Right lung (tissue), 5 donors: ENCODE results near the gene CYFIP1. TPM values are rescaled to one million over a fixed set of nuclear protein-coding genes. Genes with fewer than 3 reads are reported as not detected.

ENCODE experiments used
- DNase-seq, 2 donors: peaks; one replicate each; pipeline ENCODE4 v3.0.0-alpha.2; 2013
- polyA plus RNA-seq, 5 donors: library from polyadenylated mRNA; unstranded; fragments of 120-200 nt; gene quantifications; one replicate each; pipeline versions ENCODE4 v1.2.1 to v1.2.3, GENCODE V29; 2013; ENCODE audit warnings: inconsistent platforms in 1 of 5, low replicate concordance in 1 of 5; ENCODE audit not compliant: insufficient read length in 5 of 5, insufficient read depth in 1 of 5

CYFIP1 gene
- polyA plus RNA-seq, 5 donors, result 78.9 to 92.3 (median 87.5) TPM

DNA sequence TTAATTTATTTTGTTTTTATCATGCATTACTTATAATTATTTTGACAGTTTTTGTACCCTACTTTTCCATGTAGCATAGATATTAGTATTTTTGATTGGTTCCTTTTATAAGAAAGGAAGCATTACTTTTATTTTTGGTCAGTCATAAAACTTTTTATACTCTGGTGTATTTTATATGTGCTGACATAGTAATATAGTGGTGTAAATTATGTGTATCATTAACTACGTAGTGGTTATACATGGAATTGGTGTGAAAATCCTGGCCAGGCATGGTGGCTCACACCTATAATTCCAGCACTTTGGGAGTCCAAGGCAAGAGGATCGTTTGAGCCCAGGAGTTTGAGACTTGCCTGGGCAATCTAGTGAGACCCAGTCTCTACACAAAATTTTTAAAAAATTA is 160.5 kb downstream of the CYFIP1 start:
- no peak for DNase-seq

Other genes starting within 250 kb of the CYFIP1 start
- gene NIPA1, start 193.7 kb downstream of the CYFIP1 start, polyA plus RNA-seq, result 10 to 100 TPM in 4 of 5 donors, 1 to 10 TPM in 1; 9.2 to 14.9 (median 12.3) TPM
- 10 to 100 TPM; 40.2 to 53.9 (median 45.3) TPM for gene NIPA2, start 141.7 kb downstream of the CYFIP1 start, polyA plus RNA-seq
- gene TUBGCP5, start 59.2 kb upstream of the CYFIP1 start, polyA plus RNA-seq, result 10 to 100 TPM; 23.8 to 34.4 (median 30.3) TPM
- not detected for gene GOLGA6L1, start 156.5 kb upstream of the CYFIP1 start, polyA plus RNA-seq